CD14-positive monocyte (primary cell): Measurements from ENCODE around the gene SATB2. TPM values are rescaled to one million over a fixed set of nuclear protein-coding genes. Genes with fewer than 3 reads are reported as not detected.

Experiments used
- DNase-seq, 3 donors: peaks; one replicate each; pipeline ENCODE4 v3.0.0-alpha.2; 2011 to 2022
- H2AFZ ChIP-seq: 2 replicates; pipeline ENCODE4 v1.6.0; 2012; ENCODE audit warnings: mild to moderate bottlenecking, low read depth, low read length, inconsistent platforms; ENCODE audit not compliant: insufficient read depth, poor library complexity, severe bottlenecking
- H3K27ac ChIP-seq, 2 donors: 1 replicate in 1 of 2; 2 replicates in 1 of 2; pipeline ENCODE4 v1.5.1; 2012 to 2013; ENCODE audit warnings: low read length in 2 of 2, control low read depth in 1 of 2, inconsistent platforms in 1 of 2, low read depth in 1 of 2, mild to moderate bottlenecking in 1 of 2
- H3K27me3 ChIP-seq, 2 donors: one replicate each; pipeline versions ENCODE4 v1.6.0 to v1.6.1; 2011 to 2013; ENCODE audit warnings: low read length in 2 of 2; ENCODE audit not compliant: control insufficient read depth in 2 of 2, insufficient read depth in 2 of 2
- H3K36me3 ChIP-seq, 2 donors: replicated peaks in 1 of 2; 1 replicate in 1 of 2; 2 replicates in 1 of 2; pipeline versions ENCODE4 v1.5.1 to v1.6.1; 2012 to 2013; ENCODE audit warnings: low read length in 2 of 2, control low read depth in 1 of 2, inconsistent platforms in 1 of 2, mild to moderate bottlenecking in 1 of 2; ENCODE audit not compliant: insufficient read depth in 2 of 2, control insufficient read depth in 1 of 2
- H3K4me1 ChIP-seq, 2 donors: 1 replicate in 1 of 2; 2 replicates in 1 of 2; pipeline versions ENCODE4 v1.5.1 to v1.6.1; 2012 to 2013; ENCODE audit warnings: low read length in 2 of 2, control low read depth in 1 of 2, inconsistent platforms in 1 of 2, mild to moderate bottlenecking in 1 of 2, moderate library complexity in 1 of 2; ENCODE audit not compliant: insufficient read depth in 2 of 2, control insufficient read depth in 1 of 2
- H3K4me2 ChIP-seq: replicated peaks from 2 replicates; pipeline ENCODE3; 2012; ENCODE audit warnings: low read length, moderate library complexity, mild to moderate bottlenecking; ENCODE audit not compliant: poor library complexity, severe bottlenecking; ENCODE audit errors: extremely low read depth
- H3K4me3 ChIP-seq, 3 experiments: fragments of 200-600 bp in 1 of 3; sonication (generic) in 1 of 3; replicated peaks in 1 of 3; 1 replicate in 2 of 3; 2 replicates in 1 of 3; pipeline ENCODE4 v1.5.1; 2011 to 2013; ENCODE audit warnings: low read length in 3 of 3, mild to moderate bottlenecking in 3 of 3, control low read depth in 2 of 3, low read depth in 2 of 3, inconsistent platforms in 1 of 3, moderate library complexity in 1 of 3
- H3K79me2 ChIP-seq: 2 replicates; pipeline ENCODE4 v1.6.0; 2012; ENCODE audit warnings: mild to moderate bottlenecking, control low read depth, inconsistent platforms, low read length, moderate library complexity; ENCODE audit not compliant: insufficient read depth
- H3K9ac ChIP-seq: 2 replicates; pipeline ENCODE4 v1.6.0; 2017; ENCODE audit warnings: low read length, mild to moderate bottlenecking; ENCODE audit not compliant: insufficient read depth, poor library complexity, severe bottlenecking
- H3K9me3 ChIP-seq, 2 donors: replicated peaks in 1 of 2; 1 replicate in 1 of 2; 2 replicates in 1 of 2; pipeline versions ENCODE4 v1.5.1 to v1.6.1; 2012 to 2013; ENCODE audit warnings: low read length in 2 of 2, control low read depth in 1 of 2; ENCODE audit not compliant: control insufficient read depth in 1 of 2, insufficient read depth in 1 of 2
- H4K20me1 ChIP-seq: 2 replicates; pipeline ENCODE4 v1.6.0; 2012; ENCODE audit warnings: mild to moderate bottlenecking, low read length, control low read depth, moderate library complexity; ENCODE audit not compliant: insufficient read depth
- H3K27ac Mint-ChIP-seq, 7 donors: one replicate each; pipeline ENCODE4 v1.8.0; 2020; ENCODE audit warnings: mild to moderate bottlenecking in 7 of 7, mixed read lengths in 7 of 7, moderate library complexity in 6 of 7, inconsistent platforms in 2 of 7
- H3K27me3 Mint-ChIP-seq, 3 donors: one replicate each; pipeline ENCODE4 v1.8.0; 2021 to 2022; ENCODE audit warnings: low read depth in 3 of 3, mild to moderate bottlenecking in 3 of 3, mixed read lengths in 3 of 3, moderate library complexity in 3 of 3, inconsistent platforms in 1 of 3
- H3K36me3 Mint-ChIP-seq, 2 donors: one replicate each; pipeline ENCODE4 v1.8.0; 2020; ENCODE audit warnings: mixed read lengths in 2 of 2, inconsistent platforms in 1 of 2, mild to moderate bottlenecking in 1 of 2
- H3K4me1 Mint-ChIP-seq: one replicate; pipeline ENCODE4 v1.8.0; 2020; ENCODE audit warnings: mild to moderate bottlenecking, mixed read lengths
- H3K4me3 Mint-ChIP-seq, 2 donors: one replicate each; pipeline ENCODE4 v1.8.0; 2020; ENCODE audit warnings: mild to moderate bottlenecking in 2 of 2, mixed read lengths in 2 of 2, moderate library complexity in 1 of 2
- H3K9me3 Mint-ChIP-seq, 7 donors: one replicate each; pipeline ENCODE4 v1.8.0; 2020 to 2022; ENCODE audit warnings: mixed read lengths in 7 of 7, mild to moderate bottlenecking in 6 of 7, moderate library complexity in 6 of 7, inconsistent platforms in 2 of 7
- WGBS: methylation state at CpG from one replicate; pipeline ENCODE4 v1.1.5; 2013; ENCODE audit warnings: missing lambda C conversion rate; ENCODE audit not compliant: insufficient coverage; 5-methylcytosine and 5-hydroxymethylcytosine counted together
- intact Hi-C, 2 donors: fragments of 100-400 bp; cut with micrococcal nuclease; formaldehyde crosslinking; loops; one replicate each; pipeline versions ENCODE4 v1.15.0 to v1.15.1; 2023
- polyA plus RNA-seq, 3 donors: library from polyadenylated mRNA; depleted of rRNA in 1 of 3; unstranded in 2 of 3; stranded (reverse) in 1 of 3; fragments of 300-500 nt in 2 of 3; fragments of >200 nt in 1 of 3; fragmentation: Illumina TruSeq in 2 of 3; gene quantifications; 1 replicate in 2 of 3; 2 replicates in 1 of 3; pipeline ENCODE4 v1.2.3, GENCODE V29; 2012 to 2021
- TF ChIP-seq, protein P1 (sequence below): fragments of 200-600 bp; IDR thresholded peaks from one replicate; pipeline ENCODE4 v1.8.0; 2022; ENCODE audit warnings: antibody characterized with exemption, mild to moderate bottlenecking

Gene SATB2
- polyA plus RNA-seq, 3 donors: 0.13 to 0.69 (median 0.14) TPM

DNA sequence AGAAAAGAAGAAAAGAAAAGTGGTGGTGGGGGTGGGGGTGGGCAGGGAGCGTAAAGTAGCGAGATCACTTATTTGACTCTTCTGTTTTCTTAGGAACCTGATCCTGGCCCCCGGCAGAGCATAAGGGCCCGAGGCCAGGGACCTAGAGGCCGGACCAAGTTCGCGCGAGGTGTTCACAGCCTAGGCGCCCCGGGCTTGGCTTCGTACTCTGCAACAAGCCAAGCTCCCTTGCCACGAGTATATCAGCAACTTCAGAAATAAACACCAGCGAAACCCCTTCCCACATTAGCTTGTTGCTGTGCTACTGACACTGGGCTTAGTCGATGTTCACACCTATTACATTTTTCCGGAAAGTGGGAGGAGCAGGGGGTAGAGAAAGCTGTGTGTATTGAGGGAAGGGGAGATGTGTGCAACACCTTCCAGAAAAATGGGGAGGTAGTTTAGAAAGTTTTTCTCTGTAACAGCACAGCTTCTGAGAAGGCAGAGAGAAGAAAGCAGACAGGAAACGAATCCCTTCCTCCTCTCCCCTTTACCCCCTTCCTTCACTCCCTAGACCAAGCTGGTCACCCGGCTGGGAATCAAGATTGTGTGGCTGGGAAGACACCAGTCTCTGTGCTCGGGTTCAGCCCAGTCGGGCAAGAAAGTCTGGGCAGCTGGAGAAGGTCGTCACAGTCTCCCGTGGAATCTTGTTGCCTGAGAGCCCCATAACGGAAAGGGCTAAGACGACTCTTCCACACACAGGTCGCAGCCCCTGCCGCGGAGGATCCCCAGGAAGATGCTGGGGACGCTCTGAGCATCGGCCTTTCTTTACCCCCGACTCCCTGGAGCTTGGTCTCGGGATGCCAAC lies 12.0 kb upstream of the SATB2 start:
- WGBS: 5% methylated on average over 22 of the region's 30 CpGs
- Histone ChIP-seq H3K9me3 (peaks cover 20 to 49% of the 10 kb centered on the region in 2 donors), H3K9ac (no peak overlapping the region), H3K36me3 (no peaks in the 10 kb centered on the region), H3K4me2 (peak overlapping the region; percentile 39), H3K4me1 (peaks cover 16 to 24% of the 10 kb centered on the region in 2 donors), H3K4me3 (no peak overlapping the region), H3K27me3 (peaks cover 90 to 99% of the 10 kb centered on the region in 2 donors), H3K27ac (no peak overlapping the region), H4K20me1 (no peaks in the 10 kb centered on the region), H2AFZ (no peak overlapping the region), H3K79me2 (no peaks in the 10 kb centered on the region)
- Mint-ChIP-seq H3K9me3 (peaks cover 7 to 54% (median 42%) of the 10 kb centered on the region in 7 donors), H3K27me3 (peaks cover 93 to 99% (median 98%) of the 10 kb centered on the region in 3 donors), H3K27ac (no peak overlapping the region), H3K4me3 (peak overlapping the region in 1 of 2 donors; percentile 82), H3K36me3 (peaks cover 5 to 20% of the 10 kb centered on the region in 2 donors), H3K4me1 (peaks cover 49% of the 10 kb centered on the region)
- TF ChIP-seq, protein P1, sequence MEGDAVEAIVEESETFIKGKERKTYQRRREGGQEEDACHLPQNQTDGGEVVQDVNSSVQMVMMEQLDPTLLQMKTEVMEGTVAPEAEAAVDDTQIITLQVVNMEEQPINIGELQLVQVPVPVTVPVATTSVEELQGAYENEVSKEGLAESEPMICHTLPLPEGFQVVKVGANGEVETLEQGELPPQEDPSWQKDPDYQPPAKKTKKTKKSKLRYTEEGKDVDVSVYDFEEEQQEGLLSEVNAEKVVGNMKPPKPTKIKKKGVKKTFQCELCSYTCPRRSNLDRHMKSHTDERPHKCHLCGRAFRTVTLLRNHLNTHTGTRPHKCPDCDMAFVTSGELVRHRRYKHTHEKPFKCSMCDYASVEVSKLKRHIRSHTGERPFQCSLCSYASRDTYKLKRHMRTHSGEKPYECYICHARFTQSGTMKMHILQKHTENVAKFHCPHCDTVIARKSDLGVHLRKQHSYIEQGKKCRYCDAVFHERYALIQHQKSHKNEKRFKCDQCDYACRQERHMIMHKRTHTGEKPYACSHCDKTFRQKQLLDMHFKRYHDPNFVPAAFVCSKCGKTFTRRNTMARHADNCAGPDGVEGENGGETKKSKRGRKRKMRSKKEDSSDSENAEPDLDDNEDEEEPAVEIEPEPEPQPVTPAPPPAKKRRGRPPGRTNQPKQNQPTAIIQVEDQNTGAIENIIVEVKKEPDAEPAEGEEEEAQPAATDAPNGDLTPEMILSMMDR: no peak
- no peak for DNase-seq
- intact Hi-C loops: no loop called here

DNA sequence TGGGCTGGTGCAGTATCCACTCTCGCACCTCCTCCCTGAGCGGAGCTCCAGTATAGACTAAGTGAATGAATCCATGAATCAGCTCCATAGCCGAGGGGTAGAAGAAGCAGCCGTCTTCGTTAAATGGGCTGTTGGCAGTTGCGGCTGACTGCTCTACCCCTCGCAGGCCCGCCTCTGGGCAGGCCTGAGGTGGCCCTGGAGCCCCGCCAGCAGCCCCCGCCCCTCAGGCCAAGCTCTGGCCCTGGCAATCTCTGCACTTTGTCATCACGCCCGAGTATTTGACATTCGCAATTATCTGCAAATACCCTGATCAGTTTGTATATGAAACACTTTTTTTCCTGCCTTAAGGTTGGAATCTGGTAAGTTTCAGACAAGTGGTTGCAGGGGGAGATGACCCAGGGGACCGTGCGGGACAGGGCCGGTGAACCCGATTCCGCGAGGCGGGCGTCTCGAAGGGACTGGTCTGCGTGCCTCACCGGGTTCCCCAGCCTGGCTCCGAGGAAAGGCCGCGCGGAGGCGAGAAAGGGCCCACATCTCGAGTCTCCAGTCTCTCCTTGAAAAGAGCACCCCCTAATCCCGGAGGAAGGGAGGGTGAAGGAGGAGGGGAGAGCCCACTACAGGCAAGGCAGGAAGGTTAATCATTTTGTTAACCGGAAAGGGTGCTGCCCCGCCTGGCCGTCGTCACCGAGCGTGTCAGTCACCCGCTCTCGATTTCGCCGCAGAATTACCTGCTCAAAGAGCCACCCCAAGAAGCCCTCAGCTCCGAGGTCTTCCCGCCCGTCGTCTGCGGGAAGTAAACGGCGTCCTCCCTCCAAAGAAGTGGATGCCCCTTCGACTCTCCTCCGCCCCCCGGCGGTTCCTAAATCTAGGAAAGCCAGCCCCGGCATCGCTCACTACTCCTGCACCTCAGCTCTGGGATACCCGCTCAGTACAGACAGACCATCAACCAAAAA lies 11.1 kb upstream of the SATB2 start:
- peaks cover 25 to 58% of the 10 kb centered on the region in 2 donors for H3K9me3 ChIP-seq
- H3K27me3 Mint-ChIP-seq: peaks cover 95 to 98% (median 97%) of the 10 kb centered on the region in 3 donors
- intact Hi-C loops: no loop called here

More for the DNA sequence above, 11.1 kb upstream of the SATB2 start:
- peaks cover 54% of the 10 kb centered on the region for H3K4me1 Mint-ChIP-seq
- Histone ChIP-seq H3K4me1 (peaks cover 20 to 33% of the 10 kb centered on the region in 2 donors), H3K27ac (no peak overlapping the region), H3K9ac (no peak overlapping the region), H2AFZ (peak overlapping the region; percentile 44), H4K20me1 (no peaks in the 10 kb centered on the region), H3K79me2 (no peaks in the 10 kb centered on the region), H3K27me3 (peaks cover 93 to 99% of the 10 kb centered on the region in 2 donors), H3K4me3 (peak overlapping the region in 1 of 3 experiments; percentile 41), H3K4me2 (peak overlapping the region; percentile 39), H3K36me3 (no peaks in the 10 kb centered on the region)
- TF ChIP-seq, protein P1: no peak
- 5% methylated on average over 39 of the region's 55 CpGs for WGBS
- H3K27ac Mint-ChIP-seq: no peak overlapping the region
- peaks cover 5 to 20% of the 10 kb centered on the region in 2 donors for H3K36me3 Mint-ChIP-seq
- no peak for DNase-seq
- peak overlapping the region in 1 of 2 donors; percentile 82 for H3K4me3 Mint-ChIP-seq
- H3K9me3 Mint-ChIP-seq: peaks cover 7 to 61% (median 47%) of the 10 kb centered on the region in 7 donors
